HG02571 (cell line): Measurements from ENCODE around the gene SERPINH1.

ENCODE experiments used
- ATAC-seq: cut with Tn5 transposase; IDR thresholded peaks from one replicate; pipeline ENCODE4 v1.9.1; 2021; ENCODE audit warnings: mild to moderate bottlenecking, moderate library complexity; ENCODE audit not compliant: unreplicated experiment

Gene SERPINH1

GRCh38 chr11:75562048-75562835 is at the start of gene SERPINH1:
SERPINH1 (plus strand) TSS chr11:75562253; CDS start chr11:75566350, 4,097 bp downstream.
- peak; percentile 71 for ATAC-seq

GRCh38 chr11:75513250-75513649 is 48.8 kb upstream of the SERPINH1 start:
- ATAC-seq, result no peak

DNA sequence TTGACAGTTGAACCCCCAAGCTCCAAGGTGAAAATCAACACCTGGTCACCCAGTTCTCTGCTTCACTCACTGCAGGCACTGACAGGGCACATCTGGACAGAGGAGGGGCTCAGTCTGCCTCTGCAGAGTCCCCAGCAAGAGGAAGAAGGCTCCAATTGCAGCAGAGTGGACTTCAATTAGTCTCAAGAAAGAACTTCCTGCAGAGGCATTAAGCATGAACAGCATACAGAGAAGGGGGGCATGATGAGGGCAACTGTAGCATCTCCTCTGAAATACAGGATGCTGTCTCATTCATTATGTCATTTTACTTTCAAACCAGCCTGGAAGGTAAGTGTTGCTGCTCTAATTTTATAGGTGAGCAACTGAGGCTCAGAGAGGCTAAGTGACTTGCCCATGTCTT is 47.5 kb upstream of the SERPINH1 start:
- no peak for ATAC-seq

DNA sequence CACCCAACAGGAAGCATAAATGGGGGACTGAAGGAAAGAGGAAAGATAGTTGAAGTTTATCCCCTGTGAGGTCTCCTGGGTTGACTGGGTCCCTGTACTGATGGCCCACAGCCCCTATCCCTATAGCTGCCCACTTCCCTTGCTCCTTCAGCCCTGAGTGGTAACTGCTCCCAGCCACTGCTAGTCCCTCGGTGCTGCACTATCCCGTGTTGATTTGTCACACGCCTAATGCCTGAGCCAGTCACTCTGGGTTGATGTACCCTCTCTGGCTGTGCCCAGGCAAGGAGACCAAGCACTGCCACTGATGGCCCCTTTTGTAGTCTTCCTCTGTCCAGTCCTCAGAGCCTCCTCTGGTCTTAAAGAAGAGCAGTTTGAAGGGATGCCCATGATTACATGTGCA is 45.9 kb upstream of the SERPINH1 start:
- ATAC-seq, result no peak

DNA sequence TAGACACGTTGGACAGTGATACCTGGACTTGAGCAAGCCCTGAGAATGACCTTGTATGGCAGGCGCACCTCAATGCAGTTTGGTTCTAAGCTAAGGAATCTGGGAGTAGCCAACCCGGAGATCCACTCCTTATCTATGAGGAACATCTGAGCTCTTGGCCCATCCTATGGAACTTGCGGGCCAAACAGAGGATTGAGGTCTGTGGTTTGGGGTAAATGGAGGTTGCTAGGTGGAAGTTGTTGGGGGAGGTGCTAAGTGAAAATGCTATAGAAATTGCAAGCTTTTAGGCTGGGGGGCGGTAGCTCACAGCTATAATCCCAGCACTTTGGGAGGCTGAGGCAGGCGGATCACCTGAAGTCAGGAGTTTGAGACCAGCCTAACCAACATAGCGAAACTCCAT is 45.2 kb upstream of the SERPINH1 start:
- ATAC-seq, result no peak

DNA sequence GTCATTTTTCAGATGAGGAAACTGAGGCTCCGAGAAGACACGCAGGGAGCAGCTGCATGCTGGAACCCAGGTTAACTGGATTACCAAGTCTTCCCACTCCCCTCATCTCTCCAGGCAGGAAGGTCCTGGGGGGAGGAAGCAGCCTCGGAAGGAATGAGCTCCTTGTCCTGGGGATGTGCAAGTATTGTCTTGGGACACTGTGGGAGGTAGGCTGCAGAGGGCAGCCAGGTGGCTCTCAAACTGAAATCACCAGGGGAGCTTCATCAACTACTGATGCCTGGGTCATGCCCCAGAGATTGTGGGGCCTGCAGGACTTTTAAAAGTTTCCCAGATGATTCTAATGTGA is 43.9 kb upstream of the SERPINH1 start:
- ATAC-seq, result no peak

DNA sequence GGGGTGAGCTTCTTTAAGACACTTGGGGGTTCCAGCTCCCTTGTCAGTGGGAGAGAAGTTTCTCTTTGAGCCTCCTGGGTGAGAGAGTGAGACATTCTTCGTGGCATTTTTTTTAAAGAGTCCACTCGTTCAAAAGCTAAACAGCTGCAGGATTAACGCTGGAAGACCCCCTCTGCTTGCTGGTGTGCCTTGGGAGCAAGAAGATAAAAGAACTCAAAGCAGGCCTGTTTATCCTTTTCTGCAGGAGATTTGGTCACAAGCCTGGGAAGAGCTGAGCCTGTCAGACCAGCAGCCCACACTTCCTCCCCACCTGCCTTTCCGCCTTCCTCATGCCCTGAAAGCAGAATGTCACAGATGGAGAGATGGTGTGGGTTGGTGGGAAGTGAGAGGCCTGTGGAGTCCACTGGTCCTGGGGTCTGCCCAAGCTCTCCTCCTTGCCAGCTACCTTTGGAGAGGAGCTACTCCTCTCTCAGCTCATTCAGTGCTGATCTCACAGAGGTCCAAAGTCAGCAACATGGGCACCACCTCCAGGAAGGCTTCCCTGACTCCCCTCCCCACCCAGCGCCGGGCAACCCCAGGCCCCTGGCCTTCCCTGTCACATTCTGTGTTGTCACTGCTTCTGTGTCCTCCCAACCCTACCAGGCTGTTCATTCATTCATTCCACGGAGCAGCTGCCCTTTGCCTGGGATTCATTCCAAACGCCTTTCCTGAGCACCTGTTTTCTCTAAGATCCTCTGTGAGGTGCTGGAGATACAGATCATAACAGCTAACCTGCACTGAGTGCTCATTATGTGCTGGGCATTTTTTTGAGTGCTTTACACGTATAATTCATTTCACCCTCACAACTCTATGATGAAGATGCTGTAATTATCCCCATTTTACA is 43.0 kb upstream of the SERPINH1 start:
- ATAC-seq, result no peak

- ATAC-seq, result no peak
These were observed 41.4 kb upstream of the SERPINH1 start for GRCh38 chr11:75520688-75521087.

DNA sequence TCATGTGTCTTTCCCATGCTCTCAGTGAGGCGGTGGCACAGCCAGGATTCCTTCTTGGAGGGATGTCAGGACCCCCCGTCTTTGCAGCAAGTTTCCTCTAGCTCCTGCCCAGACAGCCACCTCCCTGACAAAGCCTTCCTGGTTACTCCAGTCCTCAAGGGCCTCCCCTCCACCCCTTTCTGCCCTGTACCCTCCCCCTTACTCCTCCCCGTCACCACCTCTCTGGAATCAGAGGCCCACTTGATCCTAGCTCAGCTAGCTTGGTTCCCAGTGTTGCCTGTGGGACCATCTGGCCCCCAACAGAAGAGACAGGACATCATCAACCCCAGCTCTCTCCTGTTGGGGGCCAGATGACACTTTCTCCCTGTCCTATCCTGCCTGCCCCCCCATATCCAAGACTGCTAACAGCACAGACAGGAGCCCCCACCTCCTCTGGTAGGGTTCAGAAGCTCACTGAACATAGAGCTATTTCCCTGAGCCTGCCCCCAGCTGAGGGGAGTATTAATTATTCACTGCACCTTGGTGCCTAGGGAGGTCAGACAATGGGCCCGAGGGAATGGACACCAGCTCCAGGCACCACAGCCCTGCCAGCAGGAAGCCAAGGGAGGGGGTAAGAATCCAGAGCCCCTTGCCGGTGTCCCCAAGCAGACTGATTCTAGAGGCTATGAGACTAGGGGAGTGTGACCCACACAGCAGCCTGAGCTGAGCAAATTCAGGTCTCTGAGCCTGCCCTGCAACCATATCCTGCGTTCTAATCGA is 39.6 kb upstream of the SERPINH1 start:
- no peak for ATAC-seq

GRCh38 chr11:75523189-75523588 is 38.9 kb upstream of the SERPINH1 start:
- ATAC-seq, result no peak

DNA sequence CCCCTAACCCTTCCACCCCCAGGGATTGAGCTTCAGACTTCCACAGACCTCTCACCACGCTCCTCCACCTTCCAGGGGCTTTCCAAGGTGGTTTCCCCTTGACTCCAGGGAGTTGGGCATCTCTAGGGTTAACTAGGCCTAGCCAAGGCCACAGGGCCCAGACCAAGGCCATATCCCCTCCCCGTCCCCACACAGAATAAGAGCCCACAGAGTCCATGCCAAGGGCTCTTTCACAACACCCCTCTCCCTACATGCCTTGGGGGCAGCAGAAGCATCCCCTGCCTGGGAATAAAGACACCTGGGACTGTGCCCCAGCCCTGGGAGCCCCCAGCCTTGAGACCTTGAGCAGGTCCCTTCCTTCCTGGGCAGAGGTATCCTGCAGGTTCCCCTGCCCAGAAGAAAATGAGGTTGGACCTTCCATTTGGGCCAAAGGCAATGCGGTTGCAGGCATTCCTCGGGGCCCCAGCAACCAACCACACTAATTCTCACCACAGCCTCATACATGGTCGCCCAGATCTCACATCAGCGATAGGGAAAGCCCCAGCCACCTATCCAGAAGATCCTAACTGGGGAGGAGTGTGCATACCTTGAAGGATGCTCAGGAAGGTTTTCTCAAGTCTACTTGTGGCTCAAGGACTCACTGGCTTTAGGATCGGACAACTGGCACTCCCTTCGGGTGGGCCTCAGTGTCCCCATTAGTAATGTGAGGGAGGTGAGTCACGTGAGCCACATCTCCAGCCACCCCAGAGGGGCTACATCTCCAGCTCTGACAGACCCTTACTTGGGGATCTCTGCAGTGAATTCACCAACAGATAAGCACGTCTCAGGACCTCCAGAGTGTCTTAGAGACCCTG is 38.0 kb upstream of the SERPINH1 start:
- ATAC-seq, result no peak

GRCh38 chr11:75524665-75525432 is 37.2 kb upstream of the SERPINH1 start:
- no peak for ATAC-seq

DNA sequence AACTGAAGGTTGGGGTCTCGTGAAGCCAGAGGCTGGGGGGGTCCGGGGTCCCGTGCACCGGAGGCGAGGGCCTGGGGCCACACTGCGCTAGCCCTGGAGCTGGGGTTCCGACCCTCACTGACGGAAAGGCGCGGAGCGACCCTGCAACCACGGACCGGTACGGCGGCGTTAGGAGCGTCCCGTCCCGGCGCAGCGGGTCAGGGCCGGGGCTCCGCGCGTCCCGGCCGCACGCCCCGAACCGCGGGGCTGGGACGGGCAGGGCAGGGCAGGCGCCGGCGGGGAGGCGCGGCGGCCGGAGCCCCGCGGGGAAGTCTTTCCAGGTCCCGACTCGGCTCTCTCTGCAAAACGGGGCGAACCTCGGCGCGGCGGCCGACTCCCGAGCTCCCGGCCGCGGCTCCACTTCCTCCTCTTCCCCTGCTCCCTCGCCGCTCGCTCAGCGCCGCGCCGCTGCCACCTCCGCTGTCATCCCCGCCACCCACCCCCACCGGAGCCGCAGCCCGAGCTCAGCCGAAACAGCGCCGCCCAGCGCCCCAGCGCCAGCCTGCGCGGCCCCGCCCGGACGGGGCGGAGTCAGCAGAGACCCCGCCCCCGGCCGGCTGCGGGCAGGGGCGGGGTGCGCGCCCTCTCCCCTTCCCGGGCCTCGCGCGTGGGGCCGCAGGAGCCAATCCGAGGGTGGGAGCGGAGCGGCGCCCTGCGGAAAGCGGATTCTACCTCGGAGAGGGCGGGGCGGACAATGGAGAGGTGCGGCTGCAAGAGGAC is 36.4 kb upstream of the SERPINH1 start, which contains the start of gene GDPD5:
Gene GDPD5 (minus strand): TSS at position 509 of the 759 bp plus-strand sequence. CDS start 48,206 bp downstream, outside the sequence.
- ATAC-seq, result peak; percentile 71

- ATAC-seq, result no peak
These were observed 35.9 kb upstream of the SERPINH1 start for GRCh38 chr11:75526192-75526541.

- ATAC-seq, result no peak
These were observed 34.9 kb upstream of the SERPINH1 start for GRCh38 chr11:75527130-75527529.

DNA sequence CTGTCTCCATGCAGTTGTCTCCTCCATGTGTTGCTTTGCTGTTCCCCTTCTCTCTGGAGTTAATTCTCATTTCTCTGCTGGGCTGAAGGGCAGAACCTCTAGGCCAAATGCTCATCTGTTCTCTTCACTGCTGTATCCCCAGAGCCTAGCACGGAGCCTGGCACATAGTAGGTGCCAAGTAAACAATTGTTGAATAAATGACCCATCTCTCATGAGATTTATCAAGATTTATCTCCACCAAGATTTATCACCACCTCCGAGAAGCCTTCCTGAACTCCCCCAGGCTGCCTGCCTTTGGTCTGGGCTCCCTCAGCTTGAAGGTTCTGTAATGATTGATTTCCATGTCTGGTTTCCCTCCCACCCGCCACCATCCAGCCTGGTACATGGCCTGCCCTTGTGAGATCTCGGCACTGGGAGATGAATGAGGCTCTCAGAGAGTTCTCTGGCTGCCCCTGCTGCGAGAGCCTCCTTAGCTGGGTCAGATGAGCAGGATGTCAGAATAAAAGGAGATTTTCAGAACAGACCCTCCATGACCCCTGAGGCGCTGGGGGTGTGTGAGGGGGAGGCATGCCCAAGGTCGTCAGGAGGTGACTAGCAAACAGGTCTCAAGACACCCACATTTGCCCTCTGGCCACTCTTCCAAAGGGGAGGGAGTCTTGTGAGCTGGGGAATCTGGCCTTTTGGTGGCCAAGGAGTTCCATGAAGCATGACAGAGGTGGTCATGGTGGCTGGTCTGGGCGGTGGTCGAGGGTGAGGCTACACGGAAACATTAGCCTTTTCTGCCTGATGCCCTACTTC is 33.9 kb upstream of the SERPINH1 start:
- no peak for ATAC-seq

DNA sequence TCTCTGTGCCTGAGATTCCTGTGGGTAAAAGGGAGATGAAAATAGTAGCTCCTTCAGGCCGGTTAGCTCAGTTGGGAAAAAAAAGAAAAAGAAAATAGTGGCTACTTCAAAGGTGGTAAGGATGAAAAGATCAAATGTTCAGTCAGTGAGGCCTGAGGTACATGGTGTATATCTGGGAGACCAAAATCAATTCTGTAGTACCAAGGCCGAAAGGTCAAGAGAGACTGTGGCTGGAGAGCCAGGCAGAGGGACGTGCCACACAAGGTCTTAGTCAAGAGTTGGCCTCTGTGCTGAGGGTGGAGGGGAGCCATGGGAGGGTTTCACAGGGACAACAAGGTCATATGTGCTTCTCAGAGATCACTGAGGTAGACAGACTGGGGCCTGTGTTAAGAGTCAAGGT is 31.5 kb upstream of the SERPINH1 start:
- ATAC-seq, result no peak

- ATAC-seq, result no peak
These were observed 30.7 kb upstream of the SERPINH1 start for GRCh38 chr11:75531325-75531724.
